GM23338 (cell line): Measurements from ENCODE around the gene PLCH2.

Experiments used
- CTCF ChIP-seq, 2 experiments: fragments of 200-600 bp in 1 of 2; sonication (generic) in 1 of 2; conservative IDR thresholded peaks; 2 replicates each; pipeline versions ENCODE4 v1.5.1 to v1.6.1; 2016 to 2017; ENCODE audit warnings: antibody characterized with exemption in 2 of 2, low read depth in 2 of 2, mild to moderate bottlenecking in 2 of 2, moderate library complexity in 1 of 2
- EZH2 ChIP-seq: fragments of 200-600 bp; sonication (generic); IDR thresholded peaks from one replicate; pipeline ENCODE4 v1.8.0; 2017; ENCODE audit warnings: antibody characterized with exemption, mild to moderate bottlenecking, low read depth; ENCODE audit not compliant: unreplicated experiment

- TF ChIP-seq CTCF (conservative IDR thresholded peaks at IDR 0.05; ENCODE audit: low read depth in 2 of 2) (no peak), EZH2 (no peak)
Measured at GRCh38 chr1:2527556-2527860, 51.4 kb downstream of the PLCH2 start.
